GDM1 (cell line): Measurements from ENCODE around the gene PIK3R5.
"Not testable (repeated sequence)": the region's sequence is repeated elsewhere in the genome, so short reads cannot be mapped to it uniquely, and the experiment has no call there.

Source experiments
- DNase-seq: peaks from one replicate; lab custom pipeline; 2025; lab: John Stamatoyannopoulos, UW

Gene PIK3R5

GRCh38 chr17:8896641-8897635 lies 68.6 kb downstream of the PIK3R5 start:
- no peak for DNase-seq

GRCh38 chr17:8896087-8896486 lies 69.4 kb downstream of the PIK3R5 start:
- no peak for DNase-seq

GRCh38 chr17:8894673-8895578 lies 70.6 kb downstream of the PIK3R5 start:
- peak; percentile 46 for DNase-seq

GRCh38 chr17:8894202-8894671 lies 71.3 kb downstream of the PIK3R5 start:
- no peak for DNase-seq

GRCh38 chr17:8893621-8894201 lies 71.8 kb downstream of the PIK3R5 start:
- DNase-seq = no peak

- DNase-seq = no peak
These were observed 72.4 kb downstream of the PIK3R5 start for GRCh38 chr17:8893059-8893458.

GRCh38 chr17:8892338-8892690 lies 73.2 kb downstream of the PIK3R5 start:
- no peak for DNase-seq

- DNase-seq = no peak
These were observed 74.8 kb downstream of the PIK3R5 start for GRCh38 chr17:8890671-8891070.

- DNase-seq = no peak
These were observed 75.9 kb downstream of the PIK3R5 start for GRCh38 chr17:8889458-8890210.

GRCh38 chr17:8888704-8889302 lies 76.7 kb downstream of the PIK3R5 start:
- DNase-seq = no peak

- DNase-seq = no peak
These were observed 77.4 kb downstream of the PIK3R5 start for GRCh38 chr17:8887834-8888703.

GRCh38 chr17:8887301-8887700 lies 78.2 kb downstream of the PIK3R5 start:
- no peak for DNase-seq

- DNase-seq = no peak
These were observed 79.4 kb downstream of the PIK3R5 start for GRCh38 chr17:8885967-8886684.

GRCh38 chr17:8885163-8885966 lies 80.1 kb downstream of the PIK3R5 start:
- DNase-seq = not testable (repeated sequence)

- DNase-seq = no peak
These were observed 81.0 kb downstream of the PIK3R5 start for GRCh38 chr17:8884336-8884990.

GRCh38 chr17:8883353-8883752 lies 82.2 kb downstream of the PIK3R5 start:
- no peak for DNase-seq

- no peak for DNase-seq
These were observed 83.9 kb downstream of the PIK3R5 start for GRCh38 chr17:8881606-8882005.

- no peak for DNase-seq
These were observed 85.0 kb downstream of the PIK3R5 start for GRCh38 chr17:8880466-8880865.
